Measurements from ENCODE around the gene PUSL1.
A peak's percentile ranks its signal among the peaks of the same experiment; 100 is the strongest.

PUSL1 gene

GRCh38 chr1:1295154-1295923 is 13.1 kb upstream of the PUSL1 start:
- no peak for DNase-seq

GRCh38 chr1:1296070-1297061 is 12.0 kb upstream of the PUSL1 start:
- DNase-seq = no peak

GRCh38 chr1:1297802-1298424 is 10.5 kb upstream of the PUSL1 start:
- DNase-seq = no peak

- no peak for DNase-seq
Measured at GRCh38 chr1:1298861-1299685, 9.3 kb upstream of the PUSL1 start.

GRCh38 chr1:1299686-1300351 is 8.6 kb upstream of the PUSL1 start:
- no peak for DNase-seq

- no peak for DNase-seq
Measured at GRCh38 chr1:1300352-1300739, 8.1 kb upstream of the PUSL1 start.

- no peak for DNase-seq
Measured at GRCh38 chr1:1302006-1302430, 6.4 kb upstream of the PUSL1 start.

- DNase-seq = no peak
Measured at GRCh38 chr1:1302951-1303509, 5.4 kb upstream of the PUSL1 start.

GRCh38 chr1:1303736-1304135 is 4.7 kb upstream of the PUSL1 start:
- no peak for DNase-seq

GRCh38 chr1:1304331-1305299 is 3.8 kb upstream of the PUSL1 start:
- no peak for DNase-seq

GRCh38 chr1:1305300-1306069 is 2.9 kb upstream of the PUSL1 start:
- DNase-seq = peak; percentile 84

- DNase-seq = no peak
Measured at GRCh38 chr1:1306070-1306660, 2.2 kb upstream of the PUSL1 start.

- no peak for DNase-seq
Measured at GRCh38 chr1:1306661-1307260, 1.6 kb upstream of the PUSL1 start.

- DNase-seq = peak; percentile 37
Measured at GRCh38 chr1:1307261-1307922, 1.0 kb upstream of the PUSL1 start.

- DNase-seq = no peak
Measured at GRCh38 chr1:1308756-1309250, 406 bp downstream of the PUSL1 start.

GRCh38 chr1:1309251-1310108 is 1.1 kb downstream of the PUSL1 start:
- DNase-seq = no peak

GRCh38 chr1:1310109-1310385 is 1.6 kb downstream of the PUSL1 start:
- DNase-seq = no peak

Measured in activated CD8-positive, alpha-beta memory T cell treated with anti-CD3 and anti-CD28 coated beads, Interleukin-2, amount 50 U/mL, for 4 hours (primary cell).